NCI-H187 treated with DMSO at 0.1 percent for 48 hours (cell line): Measurements from ENCODE around the gene DVL1.
"Not testable (repeated sequence)": the region's sequence is repeated elsewhere in the genome, so short reads cannot be mapped to it uniquely, and the experiment has no call there.

Source experiments
- DNase-seq: peaks from one replicate; lab custom pipeline; 2025; lab: John Stamatoyannopoulos, UW

The DVL1 gene

DNA sequence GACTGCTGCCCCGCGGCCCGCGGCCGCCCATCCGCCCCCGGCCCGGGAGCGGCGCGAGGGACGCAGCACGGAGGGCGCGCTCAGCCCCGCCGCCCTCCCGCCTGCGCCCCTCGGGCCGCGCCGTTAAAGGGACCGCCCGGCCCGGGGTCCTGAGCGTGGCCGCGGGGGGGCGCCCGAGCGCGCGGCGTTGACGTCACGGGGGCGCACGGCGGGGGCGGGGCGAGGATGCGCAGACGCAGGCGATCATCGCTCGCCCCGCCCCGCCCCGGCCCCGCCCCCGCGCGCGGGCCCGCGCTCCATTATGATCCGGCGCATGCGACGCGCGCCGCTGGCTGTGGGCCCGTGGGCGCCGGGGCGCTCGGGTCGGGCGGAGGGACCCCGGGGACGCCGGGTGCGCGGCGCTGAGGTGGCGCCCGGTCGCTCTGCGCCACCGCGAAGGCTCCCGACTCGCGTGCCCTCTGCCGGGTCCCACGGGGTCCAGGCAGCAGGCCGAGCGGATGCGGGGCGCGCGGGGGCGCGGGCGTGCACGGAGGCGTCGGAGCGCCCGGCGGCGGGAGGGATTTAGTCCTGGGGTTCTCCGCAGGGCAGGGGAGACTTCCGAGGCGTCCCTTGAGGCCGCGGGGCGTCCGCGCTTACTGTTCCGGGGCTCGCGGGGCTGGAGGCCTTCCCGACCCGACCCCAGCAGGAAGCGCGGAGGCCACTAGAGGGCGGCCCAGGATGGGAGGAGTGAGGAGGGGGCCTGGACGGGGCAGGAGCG, at the start of gene DVL1:
Gene DVL1 (minus strand): TSS at position 163 of the 757 bp plus-strand sequence. CDS start 353 bp downstream, outside the sequence.
- DNase-seq = no peak

DNA sequence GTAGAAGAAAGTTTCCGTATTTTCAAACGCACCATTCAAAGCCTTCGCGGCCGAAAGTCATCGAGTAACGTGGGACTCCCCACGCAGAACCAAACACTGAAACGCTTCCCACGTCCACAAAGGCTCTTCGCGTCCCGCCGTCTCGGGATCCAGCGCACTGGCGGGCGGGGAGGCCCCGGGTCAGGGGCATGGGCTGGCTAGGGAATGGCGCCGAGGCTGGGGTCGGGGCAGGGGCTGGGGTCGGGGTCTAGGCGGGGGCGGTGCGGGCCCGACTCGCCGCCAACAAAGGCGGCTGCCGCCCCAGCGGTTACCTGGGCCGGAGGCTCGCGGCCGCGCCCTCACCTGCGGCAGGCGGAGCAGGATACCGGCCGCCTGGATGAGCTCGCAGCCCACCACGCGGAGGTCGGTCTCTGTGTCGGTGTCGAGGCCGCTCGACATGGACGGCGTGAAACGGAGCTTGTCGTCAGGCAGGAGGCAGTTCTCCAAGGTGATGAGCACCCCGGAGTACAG, 49.5 kb upstream of the DVL1 start:
- no peak for DNase-seq

DNA sequence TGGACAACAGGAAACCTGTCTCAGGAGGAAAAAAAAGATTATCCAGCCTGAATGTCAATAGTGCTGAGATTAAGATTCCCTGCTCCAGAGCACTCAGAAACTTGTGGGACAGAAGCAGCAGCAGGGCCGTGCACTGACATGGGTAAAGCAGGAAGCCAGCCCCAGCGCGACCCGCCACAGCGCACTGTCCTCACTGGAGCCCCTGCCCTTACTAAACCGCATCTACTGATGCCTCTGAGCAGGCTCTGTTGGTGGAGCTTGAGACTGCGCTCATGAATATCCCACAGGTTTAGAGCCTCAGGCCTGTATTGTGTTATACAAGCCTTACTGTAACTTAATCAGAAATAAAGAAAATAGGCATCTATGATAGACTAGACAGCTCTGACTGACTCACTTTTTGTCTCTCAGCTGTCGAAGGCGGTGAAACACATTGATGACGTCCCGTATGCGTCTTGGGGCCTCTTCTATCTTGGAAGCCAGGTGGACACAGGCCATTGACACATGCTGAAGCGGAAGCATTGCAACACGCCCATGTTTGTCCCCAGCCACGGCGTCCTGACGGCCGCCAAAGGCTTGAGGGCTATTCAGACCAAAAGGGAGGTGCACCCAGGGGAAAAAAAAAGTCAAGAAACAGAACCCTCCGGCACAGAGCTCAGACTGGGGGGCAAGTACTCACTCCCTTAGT, 48.8 kb upstream of the DVL1 start:
- DNase-seq = no peak

DNA sequence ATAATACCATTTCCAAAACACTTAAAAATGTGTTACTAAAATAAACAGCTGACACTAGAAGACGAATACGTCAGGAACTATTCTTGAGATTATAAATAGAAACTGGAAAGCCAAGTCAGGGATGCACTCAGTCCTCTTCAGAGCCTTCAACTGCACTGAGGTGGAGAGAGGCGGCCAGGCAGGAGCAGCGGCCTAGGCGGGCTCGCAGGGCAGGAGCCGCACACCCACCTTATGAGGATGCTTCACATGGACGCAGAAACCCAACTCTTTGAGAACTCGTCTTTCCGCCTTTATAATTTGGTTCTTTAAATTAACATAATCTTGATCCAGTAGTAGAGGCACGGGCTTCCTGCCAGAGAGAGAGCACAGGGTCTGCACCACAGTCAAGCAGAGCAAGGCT, 45.9 kb upstream of the DVL1 start:
- DNase-seq = no peak

DNA sequence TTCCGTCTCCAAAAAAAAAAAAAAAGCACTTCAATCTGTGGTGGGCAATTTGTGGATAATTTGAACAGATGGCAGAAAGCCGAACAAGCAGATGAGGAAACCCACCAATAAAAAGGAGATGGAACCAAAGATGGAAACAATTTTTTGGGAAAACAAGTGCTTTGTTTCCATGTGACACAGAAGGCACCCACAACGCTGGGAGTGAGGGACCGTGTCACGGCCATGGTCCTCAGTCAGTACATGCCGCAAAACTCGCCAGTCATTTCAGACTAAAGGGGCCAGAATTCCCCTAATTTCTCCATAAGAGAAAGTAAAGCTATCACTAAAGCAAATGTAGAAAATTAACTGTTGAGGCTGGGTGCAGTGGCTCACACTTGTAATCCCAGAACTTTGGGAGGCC, 44.9 kb upstream of the DVL1 start:
- DNase-seq = no peak

DNA sequence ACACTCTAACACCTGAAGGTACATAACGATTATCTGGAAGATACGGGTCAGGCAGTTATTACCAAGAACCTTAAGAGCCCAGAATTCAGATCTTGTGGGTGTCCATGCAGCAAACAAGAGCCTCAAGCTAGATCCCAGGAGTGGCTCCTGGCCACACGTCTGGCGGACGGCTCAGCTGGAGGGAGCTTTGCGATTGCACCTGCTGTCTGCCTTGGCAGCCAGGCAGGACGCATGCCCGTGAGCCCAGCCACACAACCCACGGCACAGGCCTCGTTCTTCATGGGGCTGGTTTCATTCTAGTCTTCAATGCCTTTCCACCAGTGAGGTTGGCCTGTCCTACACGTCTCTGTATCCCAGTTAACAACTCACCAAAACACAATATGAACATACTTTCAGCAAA, 44.2 kb upstream of the DVL1 start:
- no peak for DNase-seq

DNA sequence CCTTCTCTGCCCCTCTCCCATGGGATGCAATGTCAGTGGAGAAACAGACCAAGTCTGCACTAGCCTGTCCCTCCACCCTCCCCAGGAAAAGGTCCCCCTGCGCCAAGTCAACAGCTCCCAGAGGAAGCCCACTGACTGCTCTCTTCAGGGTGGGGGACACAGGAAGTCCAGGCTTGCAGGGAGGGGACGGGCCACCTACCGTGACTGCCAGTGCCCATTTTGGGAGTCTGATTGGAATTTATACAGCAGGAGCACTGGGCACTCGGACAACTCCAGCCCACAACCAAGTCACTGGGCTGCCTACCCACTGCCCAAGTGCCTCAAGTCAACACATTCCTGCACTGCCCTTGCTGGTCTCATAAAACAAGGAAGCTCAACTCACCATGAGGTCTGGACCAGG, 43.8 kb upstream of the DVL1 start:
- DNase-seq = no peak

DNA sequence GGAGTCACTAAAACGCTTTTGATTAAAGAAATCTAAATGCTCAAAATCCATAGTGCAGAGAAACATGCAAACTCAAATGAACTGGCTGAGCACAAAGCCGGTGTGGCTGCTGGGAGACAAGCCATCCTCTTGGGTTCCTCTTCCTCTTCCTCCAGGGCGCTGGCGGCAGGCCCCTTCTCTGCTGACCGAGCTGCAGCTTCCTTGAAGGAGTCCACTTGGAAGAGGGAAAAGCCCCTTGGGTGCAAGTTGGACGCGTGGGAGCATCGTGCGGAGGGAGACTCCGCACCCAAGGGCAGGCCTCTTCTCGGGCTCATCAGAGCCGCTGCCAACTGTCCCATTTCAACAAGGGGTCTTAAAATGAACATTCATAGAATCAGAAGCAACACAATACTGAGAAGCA, 42.0 kb upstream of the DVL1 start:
- no peak for DNase-seq

DNA sequence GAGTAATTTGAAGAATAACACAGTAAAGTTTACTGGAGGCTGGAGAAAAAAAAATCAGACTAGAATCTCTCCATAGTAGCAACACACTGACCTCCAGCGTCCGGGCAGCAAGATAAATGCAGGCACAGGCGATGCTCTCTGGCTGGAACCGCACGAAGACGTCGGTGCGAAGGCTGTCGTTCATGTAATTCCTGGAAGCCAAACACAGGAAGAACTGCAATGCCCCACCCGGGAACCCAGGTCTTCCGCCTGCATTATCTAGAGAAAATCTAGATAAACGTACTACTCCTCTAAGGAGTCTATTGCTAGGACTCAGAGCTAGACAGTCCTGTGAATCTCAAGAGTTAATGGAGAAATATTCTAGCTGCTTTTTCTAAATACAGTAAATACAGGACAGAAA, 41.5 kb upstream of the DVL1 start:
- no peak for DNase-seq

DNA sequence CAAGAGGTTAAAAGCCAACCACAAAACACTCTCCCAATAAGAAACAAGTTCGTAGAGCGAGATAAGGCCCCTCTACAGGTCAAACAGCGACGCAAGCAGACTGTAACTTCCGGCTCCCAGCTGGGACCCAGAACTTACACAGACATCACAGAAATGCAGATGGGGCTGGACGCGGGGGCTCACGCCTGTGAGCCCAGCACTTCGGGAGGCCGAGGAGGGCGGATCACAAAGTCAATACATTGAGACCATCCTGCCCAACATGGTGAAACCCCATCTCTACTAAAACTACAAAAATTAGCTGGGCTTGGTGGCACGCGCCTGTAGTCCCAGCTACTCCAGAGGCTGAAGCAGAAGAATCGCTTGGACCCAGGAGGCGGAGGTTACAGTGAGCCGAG, 38.9 kb upstream of the DVL1 start:
- DNase-seq = no peak

DNA sequence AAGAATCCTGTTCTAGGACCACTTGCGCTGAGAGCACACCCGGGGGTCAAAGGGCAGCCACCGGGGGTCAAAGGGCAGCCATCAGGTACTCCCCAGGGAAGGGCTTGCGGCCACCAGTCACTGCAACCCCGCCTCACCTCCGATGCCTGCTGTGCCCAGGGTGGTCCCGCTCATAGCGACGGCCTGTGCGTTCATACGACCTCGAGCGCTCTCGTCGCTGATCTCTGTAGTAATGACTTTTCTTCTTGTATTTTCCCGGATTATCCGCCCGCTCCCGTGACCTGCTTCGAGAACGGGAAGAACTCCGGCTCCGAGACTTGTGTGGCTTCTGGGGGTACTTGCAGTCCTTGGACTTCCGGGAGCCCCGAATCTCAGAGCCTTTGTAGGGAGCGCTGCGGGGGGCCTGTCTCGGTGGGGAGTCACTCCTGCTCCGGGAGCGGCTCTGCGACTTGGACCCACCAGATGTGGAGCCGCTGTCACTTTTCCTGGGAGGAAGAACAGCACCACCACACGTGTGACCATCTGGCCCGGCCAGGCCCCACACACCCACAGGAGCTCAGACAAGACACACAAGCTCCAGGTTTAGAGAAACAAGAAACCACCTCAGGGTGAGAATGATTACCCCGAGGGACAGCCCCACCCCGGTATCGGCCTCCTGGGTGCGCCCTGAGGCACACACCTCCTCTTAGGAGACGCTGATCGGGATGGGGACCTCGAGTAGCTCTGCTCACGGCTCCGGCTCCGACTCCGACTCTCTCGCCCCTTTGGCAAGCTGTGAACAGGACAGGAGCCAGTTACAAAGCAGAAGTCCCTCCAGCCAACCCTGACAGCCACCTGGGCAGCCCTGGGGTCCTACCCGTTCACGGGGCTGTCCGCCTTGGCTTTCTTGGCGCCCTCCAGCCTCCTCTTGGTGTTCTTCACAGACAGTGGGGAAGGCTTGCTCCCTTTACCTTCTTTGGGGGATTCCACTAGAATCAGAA, 38.2 kb upstream of the DVL1 start:
- no peak for DNase-seq

DNA sequence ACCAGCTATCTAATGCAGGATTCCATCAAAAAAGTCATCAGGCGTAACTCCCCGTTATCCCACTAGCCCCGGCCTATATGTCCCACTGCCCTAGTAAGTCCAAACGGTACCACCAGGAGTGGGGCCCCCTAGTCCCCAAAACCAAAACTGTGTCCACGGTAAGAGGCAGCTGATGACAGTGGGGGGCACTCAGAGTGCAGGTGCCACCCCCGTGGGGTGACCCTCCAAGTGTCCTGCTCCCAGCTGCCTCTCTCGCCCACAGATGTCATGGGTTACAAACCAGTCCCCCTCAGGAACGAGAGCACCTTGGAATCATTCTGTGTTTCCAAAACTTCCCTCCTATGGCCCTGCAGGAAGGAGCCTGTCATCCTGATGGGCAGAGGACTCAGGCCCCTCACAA, 36.7 kb upstream of the DVL1 start:
- DNase-seq = no peak

DNA sequence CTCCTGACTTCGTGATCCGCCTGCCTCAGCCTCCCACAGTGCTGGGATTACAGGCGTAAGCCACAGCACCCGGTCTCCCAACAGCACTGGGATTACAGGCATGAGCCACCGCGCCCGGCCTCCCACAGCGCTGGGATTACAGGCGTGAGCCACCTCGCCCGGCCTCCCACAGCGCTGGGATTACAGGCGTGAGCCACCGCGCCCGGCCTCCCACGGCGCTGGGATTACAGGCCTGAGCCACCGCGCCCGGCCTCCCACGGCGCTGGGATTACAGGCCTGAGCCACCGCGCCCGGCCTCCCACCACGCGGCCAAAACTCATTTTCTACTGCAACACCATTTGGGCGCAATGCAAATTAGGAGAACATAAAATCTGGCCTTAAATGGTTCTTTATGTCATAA, 36.1 kb upstream of the DVL1 start:
- not testable (repeated sequence) for DNase-seq

DNA sequence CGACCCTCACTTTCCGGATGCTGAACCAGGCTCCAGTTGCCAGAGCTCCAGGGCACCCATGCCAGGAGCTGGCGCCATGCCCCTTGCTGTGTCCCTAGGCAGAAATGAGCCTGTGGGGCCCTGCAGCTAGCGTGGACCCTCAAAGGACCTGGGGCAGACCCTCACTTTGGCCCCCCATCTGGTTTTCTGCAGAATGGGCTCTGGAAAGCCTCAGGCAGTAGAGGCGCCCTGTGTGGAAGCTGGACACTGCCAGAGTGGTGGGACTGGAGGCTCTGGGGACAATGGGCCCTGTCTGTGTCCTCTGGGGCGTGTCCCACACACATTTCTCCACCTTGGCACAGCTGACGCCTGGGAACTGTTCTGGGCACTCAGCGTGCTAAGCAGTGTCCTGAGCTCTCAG, 32.1 kb upstream of the DVL1 start:
- no peak for DNase-seq

DNA sequence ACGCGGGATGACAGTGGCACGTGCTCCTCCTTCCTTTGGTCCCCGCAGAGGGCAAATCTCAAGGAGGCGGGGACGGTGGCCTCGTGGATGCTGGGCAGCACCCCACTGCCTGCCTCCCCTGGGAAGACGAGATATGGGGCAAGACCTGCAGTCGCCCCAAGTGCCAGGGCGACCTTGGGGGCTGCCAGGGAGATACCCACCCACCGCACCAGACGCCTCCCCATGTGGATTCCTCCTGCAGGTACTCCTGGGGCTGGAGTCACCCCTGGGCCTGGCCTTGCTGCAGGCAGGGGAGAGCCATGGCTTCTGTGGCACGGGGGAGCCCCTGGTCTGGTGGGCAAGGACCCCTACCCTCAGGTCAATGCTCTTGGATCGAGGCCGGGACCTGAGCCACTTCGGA, 31.6 kb upstream of the DVL1 start:
- DNase-seq = no peak

DNA sequence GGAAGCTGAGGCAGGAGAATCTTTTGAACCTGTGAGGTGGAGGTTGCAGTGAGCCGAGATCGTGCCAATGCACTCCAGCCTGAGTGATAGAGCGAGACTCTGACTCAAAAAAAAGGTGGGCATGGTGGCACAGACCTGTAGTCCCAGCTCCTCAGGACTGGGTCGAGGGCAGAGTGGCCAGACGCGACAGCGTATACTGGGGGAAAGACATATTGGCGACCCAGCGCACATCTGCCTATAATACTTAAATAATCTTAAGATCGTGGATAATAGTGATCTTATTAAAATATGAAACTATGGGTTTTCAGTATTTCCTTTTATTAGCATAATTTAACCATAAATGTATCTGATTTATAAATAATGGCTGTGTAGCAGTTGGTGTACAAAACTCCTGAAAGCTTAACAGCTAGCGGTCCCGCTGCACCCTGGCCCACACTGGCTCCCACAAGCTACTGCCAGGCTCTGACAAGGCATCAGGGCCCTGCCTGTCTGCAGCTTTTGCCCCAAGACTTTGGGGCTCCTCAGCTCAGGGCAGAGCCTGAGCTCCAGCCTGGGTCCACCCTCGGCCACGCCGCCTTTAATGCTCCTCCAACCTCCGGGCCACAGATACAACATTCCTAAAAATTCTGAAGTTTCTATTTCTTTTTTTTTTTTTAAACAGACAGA, 28.5 kb upstream of the DVL1 start:
- no peak for DNase-seq

DNA sequence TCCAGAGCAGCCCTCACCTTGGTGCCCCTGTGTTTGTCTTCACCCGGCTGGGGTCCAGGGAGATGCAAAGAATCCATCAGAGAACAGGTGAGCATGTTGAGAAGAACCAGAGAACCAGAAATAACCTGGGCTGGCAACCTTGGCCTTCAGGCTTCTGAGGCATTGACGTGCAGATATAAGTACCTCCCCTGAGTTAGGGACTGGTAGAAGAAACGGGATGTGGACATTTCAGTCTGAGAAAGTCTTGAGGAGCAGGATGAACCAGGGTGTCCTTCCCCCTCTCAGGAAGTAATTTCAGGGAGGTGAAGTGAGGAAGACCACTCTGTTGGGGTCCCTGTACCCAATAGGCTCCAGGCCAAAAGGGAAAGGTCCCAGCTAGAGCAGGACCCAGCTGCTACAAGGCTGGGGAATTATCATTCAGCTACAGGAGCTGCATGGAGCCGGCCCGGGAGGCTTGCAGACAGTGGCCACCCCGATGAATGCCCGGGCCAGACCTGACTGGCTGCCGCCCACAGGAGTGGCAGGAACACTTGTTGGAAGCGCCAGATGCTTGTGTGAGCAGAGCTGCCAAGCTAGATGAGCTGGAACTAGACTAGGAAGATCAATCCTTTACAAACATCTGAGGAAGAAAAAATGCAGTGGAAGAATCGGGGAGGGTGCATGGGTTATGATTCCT, 27.5 kb upstream of the DVL1 start:
- no peak for DNase-seq

DNA sequence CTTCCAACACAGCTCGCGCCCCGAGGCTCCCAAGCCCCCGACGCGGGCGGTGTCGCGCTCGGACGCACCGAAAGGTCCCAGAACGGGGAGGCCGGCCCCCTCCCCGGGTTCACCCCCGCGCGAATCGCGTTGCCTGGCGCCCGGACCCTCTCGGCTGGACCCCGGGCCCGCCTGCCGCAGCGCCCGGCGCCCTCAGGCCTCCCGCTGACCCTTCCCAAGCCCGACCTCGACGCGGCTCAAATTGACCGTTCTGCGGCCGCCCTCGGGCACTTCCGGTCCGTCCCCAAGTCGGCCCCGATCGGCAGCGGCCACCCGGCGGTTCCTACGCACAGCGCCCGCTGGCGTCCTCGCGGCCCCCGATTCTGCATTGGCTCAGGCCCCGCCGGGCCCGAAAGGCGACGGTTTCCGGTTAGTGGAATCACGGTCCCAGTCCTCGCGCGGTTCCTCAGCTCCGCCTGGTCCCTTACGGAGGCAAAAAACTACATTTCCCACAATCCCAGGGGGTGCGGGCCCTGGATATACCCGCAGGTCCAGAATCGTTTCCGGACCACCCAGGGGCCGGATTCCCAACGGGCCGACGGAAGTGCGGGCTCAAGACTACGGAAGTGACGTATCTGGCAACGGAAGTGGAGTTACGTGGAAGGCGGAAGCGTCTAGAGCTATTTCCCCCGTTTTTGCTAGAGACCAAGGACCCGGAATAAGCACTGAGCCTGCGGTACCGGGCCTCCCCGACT, 25.9 kb upstream of the DVL1 start, which contains the start of gene AURKAIP1:
Gene AURKAIP1 (minus strand): TSS at position 279 of the 734 bp plus-strand sequence. CDS start 451 bp downstream, outside the sequence.
- DNase-seq = peak; percentile 94

DNA sequence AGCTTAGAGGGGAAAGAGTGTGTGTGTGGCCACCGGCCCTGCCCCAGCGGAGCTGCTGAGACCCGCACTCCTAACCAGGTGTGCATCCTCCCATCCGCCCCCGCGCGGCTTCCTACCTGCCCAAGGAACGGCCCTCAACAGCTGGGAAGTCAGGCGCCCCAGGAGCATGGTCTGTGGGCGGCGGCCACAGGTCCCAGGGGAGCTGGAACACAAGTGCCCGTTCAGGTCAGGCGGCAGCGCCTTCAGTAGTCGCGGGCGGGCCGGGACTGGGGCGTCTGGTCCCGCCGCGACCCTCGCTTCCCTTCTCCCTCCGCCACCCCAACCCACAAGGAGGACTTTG, 25.3 kb upstream of the DVL1 start:
- no peak for DNase-seq

DNA sequence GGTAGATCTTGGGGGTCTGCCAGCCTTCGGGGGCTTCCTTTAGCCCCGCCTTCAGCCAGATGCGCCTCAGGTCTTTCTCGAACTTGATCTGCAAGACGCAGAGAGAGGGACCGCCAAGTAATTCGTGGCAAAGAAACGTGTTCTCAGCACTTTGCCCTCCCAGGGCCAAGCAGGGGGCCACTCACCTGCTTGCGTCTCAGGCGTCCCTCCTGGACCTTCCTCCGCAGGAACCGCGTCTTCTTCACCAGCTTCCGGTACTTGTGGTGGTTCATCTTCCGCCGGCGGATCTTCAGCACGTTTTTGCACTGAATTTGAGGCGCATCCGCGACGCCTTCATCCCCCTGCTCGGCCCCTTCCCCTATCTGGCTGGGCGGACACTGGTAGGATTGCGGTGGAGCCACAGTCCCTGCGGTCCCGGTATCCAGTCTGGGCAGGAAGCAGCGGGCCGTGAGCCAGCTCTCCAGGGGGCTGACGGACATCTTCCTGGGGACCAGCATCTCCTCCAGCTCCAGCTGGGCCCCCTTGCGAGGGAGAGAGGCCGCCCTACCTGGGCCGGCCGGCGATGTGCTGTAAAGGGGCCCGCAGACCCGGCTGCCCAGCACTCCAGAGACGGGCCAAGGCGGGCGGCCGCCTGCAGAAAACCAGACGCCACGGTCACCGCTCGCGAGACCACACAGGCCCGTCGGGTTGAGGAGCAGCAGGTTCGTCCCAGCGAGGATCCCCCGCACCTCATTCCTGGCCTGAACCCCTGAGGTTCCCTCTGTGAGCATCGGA, 24.8 kb upstream of the DVL1 start:
- no peak for DNase-seq
